Measurements from ENCODE around the gene GALNT10. TPM values are rescaled to one million over a fixed set of nuclear protein-coding genes. Genes with fewer than 3 reads are reported as not detected.

GALNT10 gene
- total and polyA plus RNA-seq, 2 experiments from 2014 or later, result 3.2 to 12.9 TPM

GRCh38 chr5:154203798-154204578 is 13.5 kb downstream of the GALNT10 start:
- ATAC-seq (no peak), DNase-seq (ENCODE audit: low spot score) (no peak)
- Histone ChIP-seq H3K4me1 (ENCODE audit: insufficient read depth) (peaks cover 13% of the 10 kb centered on the region; the same call in 1 of the 2 replicates), H3F3A (replicated peaks; ENCODE audit: low read depth) (no peaks in the 10 kb centered on the region), H3K79me2 (replicated peaks; ENCODE audit: insufficient read depth) (peaks cover 3% of the 10 kb centered on the region; the same call in 1 of the 2 replicates), H3K4me3 (no peak overlapping the region), H3K27me3 (ENCODE audit: insufficient read depth) (no peaks in the 10 kb centered on the region), H4K20me1 (replicated peaks; ENCODE audit: insufficient read depth) (no peaks in the 10 kb centered on the region), H3K27ac (ENCODE audit: low read depth) (no peak overlapping the region), H3K9me2 (ENCODE audit: insufficient read depth) (no peaks in the 10 kb centered on the region), H3K4me2 (no peak overlapping the region), H2AFZ (no peak overlapping the region), H3K36me3 (ENCODE audit: insufficient read depth) (no peaks in the 10 kb centered on the region)
- Mint-ChIP-seq H3K4me3 (no peak overlapping the region), H3K27ac (peak overlapping the region; percentile 27; the same call in 1 of the 2 replicates), H3K9me3 (no peaks in the 10 kb centered on the region), H3K4me1 (peaks cover 38% of the 10 kb centered on the region), H3K36me3 (ENCODE audit: low read depth) (no peaks in the 10 kb centered on the region; the same call in 2 of the 3 replicates), H3K27me3 (ENCODE audit: insufficient read depth, low read depth, poor library complexity) (peaks cover 2% of the 10 kb centered on the region)
- TF ChIP-seq CTCF (conservative IDR thresholded peaks at IDR 0.05; ENCODE audit: low read depth in 2 of 2) (no peak), ZNF331 (CRISPR knock-in tag; IDR thresholded peaks at IDR 0.05; ENCODE audit: low read depth) (no peak)

GRCh38 chr5:154205441-154206117 is 15.0 kb downstream of the GALNT10 start:
- Histone ChIP-seq H3K4me2 (no peak overlapping the region), H4K20me1 (replicated peaks; ENCODE audit: insufficient read depth) (no peaks in the 10 kb centered on the region), H2AFZ (no peak overlapping the region), H3F3A (replicated peaks; ENCODE audit: low read depth) (no peaks in the 10 kb centered on the region), H3K4me1 (ENCODE audit: insufficient read depth) (peaks cover 28% of the 10 kb centered on the region), H3K36me3 (ENCODE audit: insufficient read depth) (no peaks in the 10 kb centered on the region), H3K27me3 (ENCODE audit: insufficient read depth) (no peaks in the 10 kb centered on the region), H3K79me2 (replicated peaks; ENCODE audit: insufficient read depth) (peaks cover 3% of the 10 kb centered on the region; the same call in 1 of the 2 replicates), H3K4me3 (no peak overlapping the region), H3K9me2 (ENCODE audit: insufficient read depth) (no peaks in the 10 kb centered on the region), H3K27ac (ENCODE audit: low read depth) (no peak overlapping the region)
- Mint-ChIP-seq H3K36me3 (ENCODE audit: low read depth) (no peaks in the 10 kb centered on the region; the same call in 2 of the 3 replicates), H3K4me1 (peaks cover 54% of the 10 kb centered on the region), H3K27ac (no peak overlapping the region), H3K9me3 (no peaks in the 10 kb centered on the region), H3K4me3 (no peak overlapping the region), H3K27me3 (ENCODE audit: insufficient read depth, low read depth, poor library complexity) (peaks cover 3% of the 10 kb centered on the region)
- DNase-seq (ENCODE audit: low spot score) (no peak), ATAC-seq (no peak)
- TF ChIP-seq JUNB (IDR thresholded peaks at IDR 0.05; ENCODE audit: unreplicated experiment) (no peak), REST (IDR thresholded peaks at IDR 0.05; ENCODE audit: unreplicated experiment) (no peak), CTCF (conservative IDR thresholded peaks at IDR 0.05; ENCODE audit: low read depth in 2 of 2) (no peak), STAT1 (IDR thresholded peaks at IDR 0.05; ENCODE audit: unreplicated experiment) (no peak)

Data from GM23338 (cell line).